Measurements from ENCODE around the gene BANP. TPM values are rescaled to one million over a fixed set of nuclear protein-coding genes. Genes with fewer than 3 reads are reported as not detected.

The BANP gene
- total RNA-seq, 2 donors from 2014 or later = 46.4 to 85.9 TPM

DNA sequence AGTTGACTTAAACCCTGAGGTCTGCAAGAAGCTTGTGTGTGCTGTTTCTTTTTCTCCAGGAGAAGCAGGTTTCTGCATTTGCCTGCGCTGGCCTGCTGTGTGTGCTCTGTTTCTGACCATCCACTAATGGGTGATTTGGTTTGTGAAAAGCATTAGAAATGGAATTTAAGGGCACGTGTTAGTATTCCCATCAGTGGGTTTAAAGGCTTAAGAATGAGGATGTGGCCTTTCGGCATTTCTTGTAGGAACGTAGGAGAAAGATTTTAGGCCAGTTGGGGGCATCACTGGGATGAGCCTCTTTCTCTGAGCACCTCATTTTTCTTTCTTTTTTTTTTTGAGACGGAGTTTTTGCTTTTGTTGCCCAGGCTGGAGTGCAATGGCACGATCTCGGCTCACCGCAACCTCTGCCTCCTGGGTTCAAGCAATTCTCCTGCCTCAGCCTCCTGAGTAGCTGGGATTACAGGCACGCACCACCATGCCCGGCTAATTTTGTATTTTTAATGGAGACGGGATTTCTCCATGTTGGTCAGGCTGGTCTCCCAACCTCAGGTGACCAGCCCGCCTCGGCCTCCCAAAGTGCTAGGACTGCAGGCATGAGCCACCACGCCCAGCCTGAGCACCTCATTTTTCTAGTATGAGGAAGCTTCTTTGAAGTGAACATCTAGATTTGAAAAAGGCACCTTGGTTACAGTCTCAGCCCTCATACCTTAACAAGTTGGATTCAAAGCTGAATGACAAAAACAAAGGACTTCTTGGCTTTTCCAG lies 110.3 kb downstream of the BANP start:
- no peak for ATAC-seq (replicated peaks)
- Mint-ChIP-seq H3K27ac (no peak overlapping the region), H3K27me3 (no peaks in the 10 kb centered on the region), H3K36me3 (ENCODE audit: low read depth) (peaks cover 44% of the 10 kb centered on the region), H3K9me3 (no peaks in the 10 kb centered on the region), H3K4me3 (no peak overlapping the region), H3K4me1 (no peaks in the 10 kb centered on the region)

DNA sequence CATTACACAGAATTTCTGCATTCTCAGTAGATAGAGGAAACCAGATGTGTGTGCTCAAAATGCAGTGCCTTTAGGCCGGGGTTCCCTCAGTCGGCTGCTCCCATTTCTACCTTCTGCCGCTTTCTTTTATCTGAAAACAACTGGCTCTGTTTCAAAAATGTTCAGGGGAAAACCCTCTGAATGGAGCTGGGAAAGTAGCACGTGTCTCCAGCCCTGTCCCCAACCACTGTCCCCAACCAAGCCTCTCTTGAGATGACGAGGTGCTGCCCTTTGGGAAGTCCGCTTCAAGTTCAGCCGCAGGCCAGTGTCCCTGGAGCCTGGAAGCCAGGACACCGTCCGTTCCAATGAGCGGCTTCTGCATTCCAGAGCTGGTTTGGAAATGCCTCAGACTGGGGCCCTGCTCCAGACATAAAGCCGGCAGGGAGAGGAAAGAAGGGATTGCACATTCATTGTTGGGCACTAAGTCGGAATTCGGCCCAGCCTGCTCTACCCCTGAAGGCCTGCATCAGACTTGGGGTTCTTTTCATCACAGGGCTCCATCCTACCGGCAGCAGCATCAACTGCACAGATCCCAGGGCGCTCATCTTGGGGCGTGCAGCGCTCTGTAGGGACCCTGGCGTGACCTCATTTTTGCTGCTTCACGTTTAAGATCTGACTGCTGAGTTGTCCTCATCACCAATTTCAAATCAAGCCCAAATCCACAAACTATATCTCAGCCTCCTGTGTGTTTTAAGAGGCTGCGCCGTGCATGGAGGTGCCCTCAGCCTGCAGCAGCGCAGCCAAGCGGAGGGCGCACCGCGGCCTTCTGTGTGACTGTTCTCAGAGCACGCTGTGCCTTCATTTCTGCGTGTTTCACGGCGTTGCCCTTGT lies 111.3 kb downstream of the BANP start:
- no peaks in the 10 kb centered on the region for H3K27me3 Mint-ChIP-seq
- H3K9me3 Mint-ChIP-seq = no peaks in the 10 kb centered on the region
- H3K27ac Mint-ChIP-seq = no peak overlapping the region
- ATAC-seq (replicated peaks) = no peak
- peaks cover 35% of the 10 kb centered on the region for H3K36me3 Mint-ChIP-seq (ENCODE audit: low read depth)
- no peak overlapping the region for H3K4me3 Mint-ChIP-seq
- no peaks in the 10 kb centered on the region for H3K4me1 Mint-ChIP-seq

DNA sequence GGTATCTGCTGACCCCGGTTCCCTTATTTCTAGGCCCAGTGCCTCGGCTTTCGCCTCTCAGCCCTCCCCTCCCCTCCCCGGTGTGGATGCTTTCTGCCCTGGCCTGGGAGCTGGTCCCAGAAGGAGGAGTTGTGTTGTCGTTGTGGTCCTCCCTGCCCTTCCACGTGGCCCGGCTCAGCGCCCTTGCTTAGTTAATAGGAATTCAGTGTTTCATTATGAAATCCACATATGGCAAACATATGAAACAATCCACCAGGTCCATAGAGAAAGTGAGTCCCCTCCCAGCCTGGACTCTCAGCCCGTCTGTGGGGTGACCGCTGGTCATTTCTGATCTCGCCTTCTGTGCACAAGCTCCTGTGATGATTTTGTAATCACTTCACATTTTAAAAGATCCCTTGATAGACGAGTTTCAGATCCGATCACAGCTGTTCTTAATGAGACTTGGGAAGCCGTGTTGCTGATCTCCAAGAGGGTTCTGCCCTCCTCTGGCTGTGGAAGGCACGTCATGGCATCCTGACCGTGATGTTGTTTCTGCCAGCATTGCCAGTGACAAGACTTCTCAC lies 112.1 kb downstream of the BANP start:
- no peaks in the 10 kb centered on the region for H3K27me3 Mint-ChIP-seq
- ATAC-seq (replicated peaks) = no peak
- H3K27ac Mint-ChIP-seq = no peak overlapping the region
- H3K4me3 Mint-ChIP-seq = no peak overlapping the region
- H3K9me3 Mint-ChIP-seq = no peaks in the 10 kb centered on the region
- peaks cover 31% of the 10 kb centered on the region for H3K36me3 Mint-ChIP-seq (ENCODE audit: low read depth)
- no peaks in the 10 kb centered on the region for H3K4me1 Mint-ChIP-seq

DNA sequence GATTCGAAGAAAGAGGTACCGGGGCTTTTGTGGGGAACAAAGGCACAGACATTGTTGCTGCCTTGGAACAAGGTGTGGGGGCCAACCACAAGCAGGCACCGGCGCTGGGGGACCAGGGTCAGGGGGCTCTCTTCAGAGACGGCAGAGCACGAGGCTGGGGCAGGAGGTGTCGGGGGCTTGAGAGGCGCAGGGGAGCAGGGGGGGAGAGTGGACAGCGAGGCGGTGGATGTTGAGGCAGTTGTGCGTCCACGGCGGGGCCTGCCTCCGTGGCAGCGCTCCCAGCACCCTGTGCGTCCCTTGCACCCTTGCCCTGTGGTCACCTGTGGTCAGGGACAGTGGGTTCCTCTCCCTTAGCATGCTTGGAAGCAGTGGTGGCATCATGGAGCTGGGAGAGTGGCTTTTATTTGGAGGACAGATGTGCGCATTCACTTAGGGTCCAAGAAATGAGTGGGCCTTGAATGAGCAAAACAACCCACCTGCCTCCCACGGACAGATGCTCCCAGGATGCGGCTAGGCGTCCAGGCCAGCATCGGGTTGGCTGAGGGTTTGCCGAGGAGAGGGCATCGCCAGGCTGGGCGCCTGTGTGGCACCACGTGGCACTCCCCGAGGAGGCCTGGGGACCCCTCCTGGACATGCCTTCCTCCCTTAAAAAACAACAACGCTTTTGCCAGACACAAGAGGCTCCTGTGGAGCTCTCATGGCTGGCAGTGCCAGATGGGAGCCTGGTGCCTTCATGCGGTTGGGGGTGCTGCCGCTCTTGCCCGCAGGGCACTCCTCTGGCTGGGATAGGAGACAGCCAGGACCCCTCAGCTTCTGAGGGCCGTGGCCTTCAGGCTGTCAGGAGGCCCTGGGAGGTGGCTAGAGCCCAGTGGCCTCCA lies 113.0 kb downstream of the BANP start:
- ATAC-seq (replicated peaks) = no peak
- no peaks in the 10 kb centered on the region for H3K4me1 Mint-ChIP-seq
- H3K36me3 Mint-ChIP-seq (ENCODE audit: low read depth) = peaks cover 30% of the 10 kb centered on the region
- no peak overlapping the region for H3K27ac Mint-ChIP-seq
- no peaks in the 10 kb centered on the region for H3K27me3 Mint-ChIP-seq
- no peak overlapping the region for H3K4me3 Mint-ChIP-seq
- H3K9me3 Mint-ChIP-seq = no peaks in the 10 kb centered on the region

DNA sequence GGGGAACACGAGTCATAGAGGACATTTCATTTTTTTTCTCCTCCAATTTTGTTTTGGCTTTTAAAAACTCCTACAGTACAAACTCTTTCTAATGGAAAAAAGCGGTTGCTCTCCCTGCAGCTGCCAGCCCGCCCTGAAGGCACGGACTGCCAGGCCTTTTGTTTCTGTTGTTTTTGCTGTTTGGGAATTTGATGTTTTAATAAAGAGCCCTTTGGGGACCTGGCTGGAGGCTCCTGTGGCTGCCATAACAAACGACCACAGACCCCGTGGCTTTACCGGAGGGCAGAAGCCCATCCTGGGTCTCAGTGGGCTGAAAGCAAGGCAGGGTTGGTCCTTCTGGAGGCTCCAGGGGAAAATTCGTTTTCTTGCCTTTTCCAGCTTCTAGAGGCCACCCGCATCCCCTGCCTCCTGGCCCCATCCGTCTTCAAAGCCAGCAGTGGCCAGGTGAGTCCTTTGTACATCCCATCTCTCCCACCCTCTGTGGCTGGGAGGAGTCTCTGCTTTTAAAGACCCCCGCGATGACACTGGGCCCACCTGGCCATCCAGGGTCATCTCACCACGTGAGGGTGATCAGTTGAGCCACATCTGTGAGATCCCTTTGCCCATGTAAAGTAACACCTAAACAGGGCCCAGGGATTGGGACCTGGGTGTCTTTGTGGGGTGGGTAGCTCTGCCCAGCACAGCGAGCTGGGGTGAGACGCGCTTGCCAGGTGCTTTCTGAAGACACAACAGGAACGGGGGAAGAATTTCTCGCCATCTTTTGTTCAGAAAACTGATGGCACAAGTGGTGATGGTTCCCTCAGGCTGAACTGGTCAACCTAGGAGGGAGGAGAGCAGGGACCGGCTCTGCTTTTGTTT lies 113.9 kb downstream of the BANP start:
- no peak for ATAC-seq (replicated peaks)
- H3K4me3 Mint-ChIP-seq = no peak overlapping the region
- H3K9me3 Mint-ChIP-seq = no peaks in the 10 kb centered on the region
- H3K27ac Mint-ChIP-seq = no peak overlapping the region
- peaks cover 33% of the 10 kb centered on the region for H3K36me3 Mint-ChIP-seq (ENCODE audit: low read depth)
- no peaks in the 10 kb centered on the region for H3K27me3 Mint-ChIP-seq
- H3K4me1 Mint-ChIP-seq = no peaks in the 10 kb centered on the region

DNA sequence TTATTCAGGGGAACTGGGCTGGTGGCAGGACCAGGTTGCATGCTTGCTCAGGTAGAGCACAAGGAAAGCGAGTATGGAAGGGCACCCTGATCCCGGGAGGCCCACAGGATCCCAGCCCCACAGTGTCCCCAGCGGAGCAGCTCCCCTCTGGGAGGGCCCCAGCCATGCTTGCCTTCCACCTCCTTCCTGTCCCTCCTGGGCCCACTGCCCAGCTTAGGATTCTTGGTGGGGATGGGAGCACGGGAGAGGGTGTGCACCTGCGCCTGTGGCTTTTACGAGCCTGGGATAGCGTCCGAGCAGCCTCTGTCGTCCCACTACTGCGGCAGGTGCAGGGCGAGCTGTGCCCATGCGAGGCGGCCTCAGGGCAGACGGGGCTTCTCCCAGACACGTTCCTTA lies 114.5 kb downstream of the BANP start:
- no peaks in the 10 kb centered on the region for H3K4me1 Mint-ChIP-seq
- peaks cover 34% of the 10 kb centered on the region for H3K36me3 Mint-ChIP-seq (ENCODE audit: low read depth)
- no peaks in the 10 kb centered on the region for H3K27me3 Mint-ChIP-seq
- no peak overlapping the region for H3K27ac Mint-ChIP-seq
- no peaks in the 10 kb centered on the region for H3K9me3 Mint-ChIP-seq
- no peak for ATAC-seq (replicated peaks)
- no peak overlapping the region for H3K4me3 Mint-ChIP-seq

DNA sequence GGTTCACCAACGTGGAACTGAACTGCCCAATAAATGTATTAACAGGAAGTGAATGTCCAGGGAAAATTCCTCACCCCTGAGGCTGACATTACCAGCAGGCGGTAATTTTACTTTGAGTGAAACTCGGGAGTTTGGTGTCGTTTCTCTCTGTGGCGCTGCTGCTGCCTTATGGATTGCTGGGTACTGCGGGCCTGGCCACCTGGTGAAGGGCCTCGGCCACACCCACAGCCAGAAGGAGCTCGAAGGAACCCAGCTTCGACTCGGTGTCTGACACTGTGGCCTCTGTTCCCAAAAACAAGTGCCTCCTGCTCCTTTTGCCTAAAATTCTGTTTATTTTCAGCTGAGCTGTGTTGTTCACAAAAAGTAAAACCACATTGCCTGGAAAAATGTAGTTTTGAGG lies 115.0 kb downstream of the BANP start:
- Mint-ChIP-seq H3K9me3 (no peaks in the 10 kb centered on the region), H3K27ac (no peak overlapping the region), H3K4me1 (no peaks in the 10 kb centered on the region), H3K4me3 (no peak overlapping the region), H3K36me3 (ENCODE audit: low read depth) (peaks cover 38% of the 10 kb centered on the region), H3K27me3 (no peaks in the 10 kb centered on the region)
- ATAC-seq (replicated peaks) = no peak

DNA sequence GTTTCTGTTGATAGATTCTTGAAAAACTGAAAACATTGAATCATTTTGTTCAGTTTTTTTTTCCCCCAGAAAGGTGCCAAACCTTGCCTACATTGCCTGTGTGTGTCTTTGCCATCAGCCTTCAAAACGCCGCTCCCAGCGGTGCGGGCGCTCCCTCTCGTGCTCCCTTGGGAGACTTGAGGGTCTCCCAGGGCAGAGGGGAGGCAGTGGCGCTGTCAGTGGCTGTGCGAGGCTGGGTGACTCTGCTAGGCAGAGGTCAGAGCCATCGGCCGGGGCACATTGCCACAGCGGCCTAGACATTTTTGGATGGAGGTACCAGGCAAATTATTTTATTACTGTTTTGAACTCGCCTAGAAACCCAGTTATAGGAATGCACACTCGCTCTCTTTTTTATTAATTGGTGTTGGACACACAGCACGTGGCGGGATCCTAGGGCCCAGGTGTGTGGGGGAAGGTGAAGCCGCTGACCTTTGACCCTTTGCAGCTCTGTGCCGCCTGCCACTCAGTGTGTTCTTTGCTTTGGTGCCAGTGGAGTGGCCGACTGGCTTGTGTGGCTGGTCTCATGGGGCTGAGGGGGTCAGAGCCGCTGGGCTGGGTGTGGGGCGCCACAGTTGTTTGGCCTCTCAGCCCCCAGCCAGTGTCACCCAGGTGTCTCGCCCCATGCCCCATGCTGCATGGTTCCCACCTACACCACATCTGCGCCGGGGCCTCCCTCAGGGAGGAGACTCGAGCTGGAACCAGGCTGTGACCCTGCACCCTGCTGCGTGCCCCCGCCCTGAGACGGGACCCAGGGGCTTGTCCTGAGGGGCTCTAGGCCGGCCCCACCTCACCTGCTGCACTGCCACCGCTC lies 115.7 kb downstream of the BANP start:
- Mint-ChIP-seq H3K27ac (no peak overlapping the region), H3K4me3 (no peak overlapping the region), H3K9me3 (no peaks in the 10 kb centered on the region), H3K36me3 (ENCODE audit: low read depth) (peaks cover 38% of the 10 kb centered on the region), H3K4me1 (no peaks in the 10 kb centered on the region), H3K27me3 (no peaks in the 10 kb centered on the region)
- ATAC-seq (replicated peaks) = no peak

DNA sequence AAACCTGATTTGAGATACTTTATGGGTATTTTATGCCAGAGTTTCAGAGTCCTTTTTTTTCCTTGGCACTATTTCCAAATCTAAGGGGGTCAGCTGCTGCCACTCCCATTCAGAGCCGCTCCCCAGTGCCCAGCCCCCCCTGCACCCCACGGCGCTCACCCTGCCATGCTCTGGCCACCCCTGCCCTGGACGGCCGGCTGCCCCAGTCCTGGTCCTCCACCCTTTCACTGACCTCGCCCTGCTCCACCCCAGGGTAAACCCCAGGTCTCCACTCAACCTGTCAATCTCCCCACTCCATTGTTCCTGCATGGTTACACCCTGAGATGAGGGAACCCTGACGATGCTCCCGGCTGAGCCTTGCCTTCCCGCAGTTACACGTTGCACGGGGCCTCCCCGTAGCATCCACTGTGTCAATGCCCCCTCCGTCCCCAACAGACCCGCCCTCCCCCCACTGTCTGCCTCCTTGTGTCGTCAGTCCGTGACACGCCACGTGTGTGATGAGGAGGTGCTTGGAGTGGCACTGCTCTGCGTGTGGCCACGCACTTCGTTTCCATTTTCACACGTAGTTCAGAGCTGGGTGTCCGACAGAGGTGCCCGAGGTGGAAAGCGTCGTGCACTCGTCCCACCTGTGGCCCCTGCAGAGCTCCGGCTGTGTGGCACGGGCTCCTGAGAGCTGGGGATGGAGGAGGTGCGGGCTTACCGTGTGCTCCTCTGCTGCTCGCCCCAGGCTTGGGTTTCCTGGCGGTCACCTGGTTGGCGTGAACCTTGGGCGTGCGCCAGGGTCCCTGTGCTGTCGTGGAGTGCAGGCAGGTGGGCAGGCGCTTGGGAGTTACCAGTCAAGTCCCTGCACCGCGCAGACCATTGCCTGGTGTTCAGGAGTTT lies 116.5 kb downstream of the BANP start:
- ATAC-seq (replicated peaks) = no peak
- H3K9me3 Mint-ChIP-seq = no peaks in the 10 kb centered on the region
- no peak overlapping the region for H3K4me3 Mint-ChIP-seq
- peaks cover 42% of the 10 kb centered on the region for H3K36me3 Mint-ChIP-seq (ENCODE audit: low read depth)
- H3K27ac Mint-ChIP-seq = no peak overlapping the region
- no peaks in the 10 kb centered on the region for H3K4me1 Mint-ChIP-seq
- no peaks in the 10 kb centered on the region for H3K27me3 Mint-ChIP-seq

DNA sequence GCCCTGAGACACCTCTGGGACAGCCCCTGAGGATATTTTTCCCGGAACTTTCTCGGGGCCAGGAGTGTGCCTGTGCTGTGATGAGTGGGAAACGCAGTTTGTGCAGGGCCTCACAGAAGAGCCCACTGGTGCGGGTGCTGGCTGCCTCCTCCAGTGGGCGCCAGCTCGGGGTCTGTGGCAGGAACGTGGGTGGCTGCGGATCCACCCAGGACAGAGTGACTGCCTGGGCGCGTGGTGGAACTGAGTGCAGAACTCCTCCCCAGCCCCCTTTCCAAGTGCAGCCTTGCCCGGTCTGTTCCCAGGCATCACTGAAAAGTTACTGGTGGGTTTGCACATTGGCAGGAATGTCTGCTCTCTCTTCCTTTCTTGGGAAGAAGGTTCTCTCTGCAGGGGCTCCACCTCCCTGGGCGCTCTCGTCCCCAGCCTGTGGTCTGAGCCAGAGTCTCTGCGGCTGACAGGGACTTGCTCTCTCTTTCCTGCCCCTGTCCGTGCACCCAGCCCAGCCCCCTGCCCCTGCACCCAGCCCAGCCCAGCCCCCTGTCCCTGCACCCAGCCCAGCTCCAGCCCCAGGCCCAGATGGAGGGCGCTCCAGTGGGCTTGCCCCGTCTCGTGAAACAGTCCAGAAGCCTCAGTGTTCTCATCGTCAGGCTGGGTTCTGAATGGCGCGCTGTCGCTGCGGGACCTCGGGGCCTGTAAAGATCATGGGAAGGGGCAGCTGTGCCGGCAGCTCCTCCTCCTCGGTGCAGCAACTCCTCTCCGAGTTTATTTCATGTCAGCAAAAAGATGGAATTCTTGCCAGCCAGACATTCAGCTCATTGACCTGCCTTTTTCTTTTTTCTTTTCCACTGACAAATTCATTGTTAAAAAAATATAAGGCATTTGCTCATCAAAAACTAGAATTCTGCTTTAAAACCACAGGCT lies 117.5 kb downstream of the BANP start:
- Mint-ChIP-seq H3K4me1 (no peaks in the 10 kb centered on the region), H3K9me3 (no peaks in the 10 kb centered on the region), H3K27me3 (no peaks in the 10 kb centered on the region), H3K4me3 (no peak overlapping the region), H3K36me3 (ENCODE audit: low read depth) (peaks cover 40% of the 10 kb centered on the region), H3K27ac (no peak overlapping the region)
- ATAC-seq (replicated peaks) = no peak

DNA sequence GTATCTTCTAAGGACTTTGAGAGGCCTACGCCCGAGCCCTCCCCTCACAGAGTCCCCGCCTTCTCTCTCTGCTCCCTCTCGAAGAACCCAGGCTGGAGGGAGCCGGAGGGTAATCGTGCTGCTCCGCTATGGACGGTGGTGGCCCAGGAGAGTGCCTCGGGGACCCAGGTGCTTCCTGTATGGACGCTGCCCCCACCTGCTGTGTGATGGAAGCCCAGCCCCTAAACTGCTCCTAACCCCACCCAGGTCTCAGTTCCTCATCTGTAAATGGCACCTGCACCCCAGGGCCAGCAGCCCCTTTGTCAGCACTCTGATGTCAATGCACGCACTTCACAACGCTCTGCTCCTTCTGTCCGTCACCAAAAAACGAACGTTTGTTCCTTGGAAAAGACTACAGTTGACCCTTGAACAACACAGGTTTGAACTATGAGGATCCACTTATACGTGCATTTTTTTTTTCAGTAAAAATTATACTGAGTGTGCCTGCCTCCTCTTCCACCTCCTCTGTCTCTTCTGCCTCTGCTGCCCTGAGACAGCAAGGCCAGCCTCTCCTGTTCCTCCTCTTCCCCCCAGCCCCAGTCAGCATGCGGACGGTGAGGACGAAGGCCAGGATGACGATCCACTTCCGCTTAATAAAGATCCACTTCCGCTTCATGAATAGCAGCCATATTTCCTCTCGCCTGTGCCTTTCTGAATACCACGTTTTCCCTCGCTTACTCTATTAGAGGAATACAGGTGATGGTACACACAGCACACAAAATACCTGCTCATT lies 118.3 kb downstream of the BANP start:
- H3K27me3 Mint-ChIP-seq = no peaks in the 10 kb centered on the region
- no peak for ATAC-seq (replicated peaks)
- peaks cover 43% of the 10 kb centered on the region for H3K36me3 Mint-ChIP-seq (ENCODE audit: low read depth)
- no peaks in the 10 kb centered on the region for H3K9me3 Mint-ChIP-seq
- peak overlapping the region; percentile 35 for H3K27ac Mint-ChIP-seq
- H3K4me3 Mint-ChIP-seq = no peak overlapping the region
- no peaks in the 10 kb centered on the region for H3K4me1 Mint-ChIP-seq

Data from activated T-helper 17 cell treated with anti-CD3 and anti-CD28 coated beads, Interleukin-2, amount 50 U/mL, for 72 hours (primary cell).